HUES48 (cell line): ENCODE measurements around the gene UBR7.
"Not testable (repeated sequence)": the region's sequence is repeated elsewhere in the genome, so short reads cannot be mapped to it uniquely, and the experiment has no call there.

Experiments
- H3K27ac ChIP-seq: one replicate; pipeline ENCODE4 v1.7.0; 2013; ENCODE audit warnings: low read depth, low read length, inconsistent platforms
- H3K27me3 ChIP-seq: 2 replicates; pipeline ENCODE4 v1.6.1; 2013; ENCODE audit warnings: mild to moderate bottlenecking, low read length; ENCODE audit not compliant: control insufficient read depth, insufficient read depth
- H3K36me3 ChIP-seq: 2 replicates; pipeline ENCODE4 v1.6.1; 2013; ENCODE audit warnings: low read length; ENCODE audit not compliant: control insufficient read depth, insufficient read depth
- H3K4me1 ChIP-seq: 2 replicates; pipeline ENCODE4 v1.6.1; 2013; ENCODE audit warnings: mild to moderate bottlenecking, low read length; ENCODE audit not compliant: control insufficient read depth, insufficient read depth
- H3K4me3 ChIP-seq: 2 replicates; pipeline ENCODE4 v1.5.1; 2013; ENCODE audit warnings: mild to moderate bottlenecking, low read depth, low read length
- H3K9ac ChIP-seq: 2 replicates; pipeline ENCODE4 v1.6.1; 2013; ENCODE audit warnings: mild to moderate bottlenecking, low read depth, low read length, moderate library complexity
- H3K9me3 ChIP-seq: 2 replicates; pipeline ENCODE4 v1.6.1; 2013; ENCODE audit warnings: low read length; ENCODE audit not compliant: control insufficient read depth, insufficient read depth

The UBR7 gene

GRCh38 chr14:93206793-93207467 lies at the start of gene UBR7, which contains the start of gene GON7:
TSS of gene UBR7 (plus strand) at chr14:93207256. CDS start at chr14:93207292, 36 bp downstream.
TSS of gene GON7 (minus strand) at chr14:93207065. CDS start at chr14:93207037, 28 bp downstream.
- Histone ChIP-seq H3K9ac (peak within 1 kb of the TSS; percentile 81), H3K9me3 (no peaks in the 10 kb centered on the region), H3K27ac (peak within 1 kb of the TSS; percentile 91), H3K36me3 (peaks cover 16% of the 10 kb centered on the region; the same call in 1 of the 2 replicates), H3K4me3 (peak within 1 kb of the TSS; percentile 84), H3K4me1 (peaks cover 8% of the 10 kb centered on the region; the same call in 1 of the 2 replicates), H3K27me3 (no peaks in the 10 kb centered on the region)

GRCh38 chr14:93158349-93158748 lies 48.7 kb upstream of the UBR7 start:
- H3K4me3 ChIP-seq, H3K9me3 ChIP-seq, H3K27me3 ChIP-seq, H3K4me1 ChIP-seq, H3K36me3 ChIP-seq, H3K9ac ChIP-seq, H3K27ac ChIP-seq: not testable (repeated sequence)

GRCh38 chr14:93159625-93160352 lies 47.3 kb upstream of the UBR7 start:
- not testable (repeated sequence) for H3K9ac ChIP-seq, H3K9me3 ChIP-seq, H3K36me3 ChIP-seq, H3K27ac ChIP-seq, H3K27me3 ChIP-seq, H3K4me1 ChIP-seq, H3K4me3 ChIP-seq

- Histone ChIP-seq H3K9me3 (no peaks in the 10 kb centered on the region), H3K9ac (no peak overlapping the region), H3K36me3 (no peaks in the 10 kb centered on the region)
Observed at GRCh38 chr14:93160353-93160801, 46.7 kb upstream of the UBR7 start.

GRCh38 chr14:93161411-93161940 lies 45.6 kb upstream of the UBR7 start:
- H3K4me1 ChIP-seq: peaks cover 4% of the 10 kb centered on the region; the same call in 1 of the 2 replicates

More at GRCh38 chr14:93160353-93160801, 46.7 kb upstream of the UBR7 start:
- Histone ChIP-seq H3K4me3 (no peak overlapping the region), H3K27me3 (no peaks in the 10 kb centered on the region), H3K27ac (no peak overlapping the region), H3K4me1 (peaks cover 4% of the 10 kb centered on the region; the same call in 1 of the 2 replicates)

GRCh38 chr14:93163564-93163963 lies 43.5 kb upstream of the UBR7 start:
- Histone ChIP-seq H3K27me3 (no peaks in the 10 kb centered on the region), H3K4me3 (no peak overlapping the region), H3K27ac (no peak overlapping the region), H3K4me1 (peaks cover 4% of the 10 kb centered on the region; the same call in 1 of the 2 replicates), H3K9ac (no peak overlapping the region), H3K9me3 (no peaks in the 10 kb centered on the region), H3K36me3 (no peaks in the 10 kb centered on the region)

More at GRCh38 chr14:93161411-93161940, 45.6 kb upstream of the UBR7 start:
- no peak overlapping the region for H3K4me3 ChIP-seq
- no peaks in the 10 kb centered on the region for H3K9me3 ChIP-seq
- no peak overlapping the region for H3K9ac ChIP-seq
- no peak overlapping the region for H3K27ac ChIP-seq
- H3K36me3 ChIP-seq: no peaks in the 10 kb centered on the region
- no peaks in the 10 kb centered on the region for H3K27me3 ChIP-seq

- not testable (repeated sequence) for H3K4me1 ChIP-seq, H3K27ac ChIP-seq, H3K36me3 ChIP-seq, H3K9me3 ChIP-seq, H3K9ac ChIP-seq, H3K4me3 ChIP-seq, H3K27me3 ChIP-seq
Observed at GRCh38 chr14:93165271-93166265, 41.5 kb upstream of the UBR7 start.

GRCh38 chr14:93168610-93169009 lies 38.4 kb upstream of the UBR7 start:
- not testable (repeated sequence) for H3K36me3 ChIP-seq, H3K9ac ChIP-seq, H3K27ac ChIP-seq, H3K27me3 ChIP-seq, H3K4me3 ChIP-seq, H3K9me3 ChIP-seq, H3K4me1 ChIP-seq

GRCh38 chr14:93169619-93170018 lies 37.4 kb upstream of the UBR7 start:
- not testable (repeated sequence) for H3K36me3 ChIP-seq, H3K27me3 ChIP-seq, H3K9ac ChIP-seq, H3K9me3 ChIP-seq, H3K4me1 ChIP-seq, H3K27ac ChIP-seq, H3K4me3 ChIP-seq

GRCh38 chr14:93170141-93170540 lies 36.9 kb upstream of the UBR7 start:
- not testable (repeated sequence) for H3K9me3 ChIP-seq, H3K27ac ChIP-seq, H3K9ac ChIP-seq, H3K36me3 ChIP-seq, H3K4me1 ChIP-seq, H3K4me3 ChIP-seq, H3K27me3 ChIP-seq
